Measurements from ENCODE around the gene SLC35B2.

DNA sequence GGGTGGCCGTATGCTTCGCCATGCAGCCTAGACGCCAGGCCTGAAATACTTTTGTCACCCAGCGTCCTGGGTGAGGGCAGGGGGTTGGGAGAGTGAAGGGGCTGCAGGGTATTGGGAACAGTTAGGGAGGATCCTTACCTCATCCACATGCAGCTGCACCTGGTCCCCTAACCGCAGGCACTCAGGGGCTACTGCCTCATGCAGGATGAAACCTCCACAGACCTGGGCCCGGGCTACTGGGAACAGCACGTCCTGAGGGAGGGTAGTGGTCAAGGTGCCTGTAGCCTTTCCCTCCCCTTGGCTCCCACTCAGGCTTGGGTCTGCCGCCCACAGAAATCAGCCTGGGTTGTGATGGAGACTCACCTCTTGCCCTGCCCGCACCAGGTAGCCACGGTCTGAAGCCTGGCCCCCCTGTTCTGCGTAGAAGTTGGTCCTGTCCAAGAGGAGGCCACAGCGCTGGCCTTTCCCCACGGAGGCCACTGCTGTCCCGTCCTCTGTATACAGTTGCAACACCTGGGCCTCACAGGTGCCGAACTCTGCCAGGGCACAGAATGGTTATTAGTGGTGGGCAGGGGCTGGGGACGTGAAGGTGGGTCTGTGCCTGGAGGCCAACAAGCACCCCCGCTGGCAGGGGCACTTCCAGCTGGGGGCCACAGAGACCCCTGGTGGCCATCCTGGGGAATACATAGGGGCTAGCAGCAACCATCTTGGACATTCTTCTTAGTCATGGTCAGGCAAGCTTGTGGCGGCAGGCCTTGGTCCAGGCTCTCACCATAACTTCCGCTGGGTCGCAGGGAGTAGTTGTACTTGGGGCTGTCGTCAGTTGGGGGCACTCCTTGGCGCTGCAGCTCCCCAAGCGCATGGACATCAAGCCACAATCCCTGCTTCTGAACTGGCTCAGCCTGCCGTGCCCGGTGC is 47.2 kb upstream of the SLC35B2 start:
- no peak for TF ChIP-seq ZNF232 (CRISPR knock-in tag; IDR thresholded peaks at IDR 0.05)
- no peak for TF ChIP-seq NFYB (CRISPR knock-in tag; conservative IDR thresholded peaks at IDR 0.05; ENCODE audit: low read depth)
- TF ChIP-seq FOXJ3 (CRISPR knock-in tag; IDR thresholded peaks at IDR 0.05; ENCODE audit: borderline replicate concordance) = no peak
- TF ChIP-seq, protein P1, sequence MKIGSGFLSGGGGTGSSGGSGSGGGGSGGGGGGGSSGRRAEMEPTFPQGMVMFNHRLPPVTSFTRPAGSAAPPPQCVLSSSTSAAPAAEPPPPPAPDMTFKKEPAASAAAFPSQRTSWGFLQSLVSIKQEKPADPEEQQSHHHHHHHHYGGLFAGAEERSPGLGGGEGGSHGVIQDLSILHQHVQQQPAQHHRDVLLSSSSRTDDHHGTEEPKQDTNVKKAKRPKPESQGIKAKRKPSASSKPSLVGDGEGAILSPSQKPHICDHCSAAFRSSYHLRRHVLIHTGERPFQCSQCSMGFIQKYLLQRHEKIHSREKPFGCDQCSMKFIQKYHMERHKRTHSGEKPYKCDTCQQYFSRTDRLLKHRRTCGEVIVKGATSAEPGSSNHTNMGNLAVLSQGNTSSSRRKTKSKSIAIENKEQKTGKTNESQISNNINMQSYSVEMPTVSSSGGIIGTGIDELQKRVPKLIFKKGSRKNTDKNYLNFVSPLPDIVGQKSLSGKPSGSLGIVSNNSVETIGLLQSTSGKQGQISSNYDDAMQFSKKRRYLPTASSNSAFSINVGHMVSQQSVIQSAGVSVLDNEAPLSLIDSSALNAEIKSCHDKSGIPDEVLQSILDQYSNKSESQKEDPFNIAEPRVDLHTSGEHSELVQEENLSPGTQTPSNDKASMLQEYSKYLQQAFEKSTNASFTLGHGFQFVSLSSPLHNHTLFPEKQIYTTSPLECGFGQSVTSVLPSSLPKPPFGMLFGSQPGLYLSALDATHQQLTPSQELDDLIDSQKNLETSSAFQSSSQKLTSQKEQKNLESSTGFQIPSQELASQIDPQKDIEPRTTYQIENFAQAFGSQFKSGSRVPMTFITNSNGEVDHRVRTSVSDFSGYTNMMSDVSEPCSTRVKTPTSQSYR (CRISPR knock-in tag; IDR thresholded peaks at IDR 0.05) = no peak
- TF ChIP-seq, protein P2, sequence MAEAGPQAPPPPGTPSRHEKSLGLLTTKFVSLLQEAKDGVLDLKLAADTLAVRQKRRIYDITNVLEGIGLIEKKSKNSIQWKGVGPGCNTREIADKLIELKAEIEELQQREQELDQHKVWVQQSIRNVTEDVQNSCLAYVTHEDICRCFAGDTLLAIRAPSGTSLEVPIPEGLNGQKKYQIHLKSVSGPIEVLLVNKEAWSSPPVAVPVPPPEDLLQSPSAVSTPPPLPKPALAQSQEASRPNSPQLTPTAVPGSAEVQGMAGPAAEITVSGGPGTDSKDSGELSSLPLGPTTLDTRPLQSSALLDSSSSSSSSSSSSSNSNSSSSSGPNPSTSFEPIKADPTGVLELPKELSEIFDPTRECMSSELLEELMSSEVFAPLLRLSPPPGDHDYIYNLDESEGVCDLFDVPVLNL (CRISPR knock-in tag; IDR thresholded peaks at IDR 0.05; ENCODE audit: borderline replicate concordance, low read depth) = no peak
- TF ChIP-seq, protein P3, sequence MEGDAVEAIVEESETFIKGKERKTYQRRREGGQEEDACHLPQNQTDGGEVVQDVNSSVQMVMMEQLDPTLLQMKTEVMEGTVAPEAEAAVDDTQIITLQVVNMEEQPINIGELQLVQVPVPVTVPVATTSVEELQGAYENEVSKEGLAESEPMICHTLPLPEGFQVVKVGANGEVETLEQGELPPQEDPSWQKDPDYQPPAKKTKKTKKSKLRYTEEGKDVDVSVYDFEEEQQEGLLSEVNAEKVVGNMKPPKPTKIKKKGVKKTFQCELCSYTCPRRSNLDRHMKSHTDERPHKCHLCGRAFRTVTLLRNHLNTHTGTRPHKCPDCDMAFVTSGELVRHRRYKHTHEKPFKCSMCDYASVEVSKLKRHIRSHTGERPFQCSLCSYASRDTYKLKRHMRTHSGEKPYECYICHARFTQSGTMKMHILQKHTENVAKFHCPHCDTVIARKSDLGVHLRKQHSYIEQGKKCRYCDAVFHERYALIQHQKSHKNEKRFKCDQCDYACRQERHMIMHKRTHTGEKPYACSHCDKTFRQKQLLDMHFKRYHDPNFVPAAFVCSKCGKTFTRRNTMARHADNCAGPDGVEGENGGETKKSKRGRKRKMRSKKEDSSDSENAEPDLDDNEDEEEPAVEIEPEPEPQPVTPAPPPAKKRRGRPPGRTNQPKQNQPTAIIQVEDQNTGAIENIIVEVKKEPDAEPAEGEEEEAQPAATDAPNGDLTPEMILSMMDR (IDR thresholded peaks at IDR 0.05) = peak; percentile 88
- TF ChIP-seq TP53 (CRISPR knock-in tag; IDR thresholded peaks at IDR 0.05) = no peak
- TF ChIP-seq PRRX2 (CRISPR knock-in tag; IDR thresholded peaks at IDR 0.05) = no peak
